ENCODE data around the gene BHLHE40. TPM values are rescaled to one million over a fixed set of nuclear protein-coding genes. Genes with fewer than 3 reads are reported as not detected.

BHLHE40 gene
- total and polyA plus RNA-seq, 10 of the 15 experiments (the other 5 are each of a cell fraction or from before 2014, with no cell fraction given), result 25.2 to 106 (median 51.4) TPM

DNA sequence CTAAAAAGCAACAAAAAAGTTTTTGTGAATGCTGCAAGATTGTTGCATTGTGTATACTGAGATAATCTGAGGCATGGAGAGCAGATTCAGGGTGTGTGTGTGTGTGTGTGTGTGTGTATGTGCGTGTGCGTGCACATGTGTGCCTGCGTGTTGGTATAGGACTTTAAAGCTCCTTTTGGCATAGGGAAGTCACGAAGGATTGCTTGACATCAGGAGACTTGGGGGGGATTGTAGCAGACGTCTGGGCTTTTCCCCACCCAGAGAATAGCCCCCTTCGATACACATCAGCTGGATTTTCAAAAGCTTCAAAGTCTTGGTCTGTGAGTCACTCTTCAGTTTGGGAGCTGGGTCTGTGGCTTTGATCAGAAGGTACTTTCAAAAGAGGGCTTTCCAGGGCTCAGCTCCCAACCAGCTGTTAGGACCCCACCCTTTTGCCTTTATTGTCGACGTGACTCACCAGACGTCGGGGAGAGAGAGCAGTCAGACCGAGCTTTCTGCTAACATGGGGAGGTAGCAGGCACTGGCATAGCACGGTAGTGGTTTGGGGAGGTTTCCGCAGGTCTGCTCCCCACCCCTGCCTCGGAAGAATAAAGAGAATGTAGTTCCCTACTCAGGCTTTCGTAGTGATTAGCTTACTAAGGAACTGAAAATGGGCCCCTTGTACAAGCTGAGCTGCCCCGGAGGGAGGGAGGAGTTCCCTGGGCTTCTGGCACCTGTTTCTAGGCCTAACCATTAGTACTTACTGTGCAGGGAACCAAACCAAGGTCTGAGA is 4.7 kb downstream of the BHLHE40 start:
- ATAC-seq (peak; percentile 56), FAIRE-seq (peak; percentile 81), DNase-seq (ENCODE audit: low read depth, low spot score) (peak; percentile 95)
- POLR2A ChIA-PET, result interaction anchor here (0.7 to 14.4 kb wide), 19 partner anchors 9 to 261 kb away, joined by 3 to 230 read pairs (median 6); no protein-coding TSS in a partner anchor
- H3K79me2 ChIP-seq (ENCODE audit: control insufficient read depth, insufficient read depth, low read length), result peaks cover 61% of the 10 kb centered on the region
- BruUV-seq (replicated peaks), result TSS peak; percentile 87
- peaks cover 31% of the 10 kb centered on the region for H3K4me1 ChIP-seq (ENCODE audit: control insufficient read depth, insufficient read depth, low read length)
- intact Hi-C loops (cut with micrococcal nuclease; ENCODE audit: unreplicated experiment), result loop anchor here (1.0 to 10.0 kb wide), 5 partner anchors 24 to 479 kb away; no protein-coding TSS in a partner anchor
- H3K27me3 ChIP-seq (replicated peaks in 1 of 2; ENCODE audit: control insufficient read depth in 2 of 2, insufficient read depth in 2 of 2, low read length in 1 of 2), result no peaks in the 10 kb centered on the region
- CTCF ChIA-PET, result interaction anchor here (0.7 to 14.2 kb wide), 24 partner anchors 8 to 273 kb away, joined by 3 to 330 read pairs (median 4); partner anchors contain the start of gene EDEM1
- 8% methylated on average over 16 of the region's 16 CpGs for WGBS (ENCODE audit: insufficient coverage, insufficient replicate concordance, low lambda C conversion rate, missing lambda C conversion rate)
- H3K4me3 ChIP-seq, result peak overlapping the region; percentile 86
- peak overlapping the region; percentile 87 for H3K27ac ChIP-seq (ENCODE audit: control insufficient read depth, insufficient read depth)
- H3K9ac ChIP-seq (ENCODE audit: control insufficient read depth, insufficient read depth, low read length), result peak overlapping the region; percentile 73
- in situ Hi-C loops (cut with MboI), result loop anchor here (5.0 kb wide), 2 partner anchors 232 to 267 kb away; no protein-coding TSS in a partner anchor
- SMC1A ChIA-PET (ENCODE audit: uncharacterized antibody, unreplicated experiment), result interaction anchor here (0.5 to 13.6 kb wide), 33 partner anchors 7 to 273 kb away, joined by 3 to 186 read pairs (median 12); no protein-coding TSS in a partner anchor
- H3K36me3 ChIP-seq (ENCODE audit: control insufficient read depth in 2 of 2, insufficient read depth in 2 of 2, low read length in 1 of 2), result peaks cover 7 to 13% of the 10 kb centered on the region in 2 experiments
- H3K9me3 ChIP-seq (replicated peaks; ENCODE audit: control insufficient read depth, insufficient read depth, low read length), result no peaks in the 10 kb centered on the region
- RAD21 ChIA-PET (ENCODE audit: unreplicated experiment), result interaction anchor here (0.5 to 16.1 kb wide), 24 partner anchors 7 to 272 kb away, joined by 3 to 421 read pairs (median 9); partner anchors contain the start of gene BHLHE40
- H4K20me1 ChIP-seq (ENCODE audit: control insufficient read depth, insufficient read depth), result no peaks in the 10 kb centered on the region; the same call in 1 of the 2 replicates
- no peak overlapping the region for H2AFZ ChIP-seq (ENCODE audit: control insufficient read depth, low read depth, low read length)
- H3K4me2 ChIP-seq (ENCODE audit: control insufficient read depth, insufficient read depth), result peak overlapping the region; percentile 93
- TF ChIP-seq KDM1A (IDR thresholded peaks at IDR 0.05; ENCODE audit: borderline replicate concordance) (no peak), PML (IDR thresholded peaks at IDR 0.05; ENCODE audit: low read length) (no peak), NFYA (IDR thresholded peaks at IDR 0.05; ENCODE audit: borderline replicate concordance, low read depth, low read length) (no peak), GATAD2B (conservative IDR thresholded peaks at IDR 0.05; ENCODE audit: low read depth) (no peak), BRCA1 (IDR thresholded peaks at IDR 0.05; ENCODE audit: low read depth, low read length) (no peak), ZNF24 (IDR thresholded peaks at IDR 0.05) (no peak), BCL11A (IDR thresholded peaks at IDR 0.05; ENCODE audit: low read depth, low read length) (peak; percentile 43; the same call in 1 of the 2 replicates), ASH2L (IDR thresholded peaks at IDR 0.05; ENCODE audit: borderline replicate concordance, low read depth) (no peak), SUPT20H (IDR thresholded peaks at IDR 0.05; ENCODE audit: borderline replicate concordance, control insufficient read depth, low read depth, low read length) (no peak), NFYB (IDR thresholded peaks at IDR 0.05; ENCODE audit: insufficient read depth, low read depth, low read length) (no peak), NRF1 (conservative IDR thresholded peaks at IDR 0.05; ENCODE audit: low read depth, low read length) (no peak), HDAC2 (IDR thresholded peaks at IDR 0.05) (no peak), CREM (IDR thresholded peaks at IDR 0.05; ENCODE audit: low read depth) (peak; percentile 87), ZZZ3 (IDR thresholded peaks at IDR 0.05; ENCODE audit: control insufficient read depth, insufficient read length, low read depth) (no peak), IKZF2 (IDR thresholded peaks at IDR 0.05) (peak; percentile 66 to 77)
- TF ChIP-seq, protein P1, sequence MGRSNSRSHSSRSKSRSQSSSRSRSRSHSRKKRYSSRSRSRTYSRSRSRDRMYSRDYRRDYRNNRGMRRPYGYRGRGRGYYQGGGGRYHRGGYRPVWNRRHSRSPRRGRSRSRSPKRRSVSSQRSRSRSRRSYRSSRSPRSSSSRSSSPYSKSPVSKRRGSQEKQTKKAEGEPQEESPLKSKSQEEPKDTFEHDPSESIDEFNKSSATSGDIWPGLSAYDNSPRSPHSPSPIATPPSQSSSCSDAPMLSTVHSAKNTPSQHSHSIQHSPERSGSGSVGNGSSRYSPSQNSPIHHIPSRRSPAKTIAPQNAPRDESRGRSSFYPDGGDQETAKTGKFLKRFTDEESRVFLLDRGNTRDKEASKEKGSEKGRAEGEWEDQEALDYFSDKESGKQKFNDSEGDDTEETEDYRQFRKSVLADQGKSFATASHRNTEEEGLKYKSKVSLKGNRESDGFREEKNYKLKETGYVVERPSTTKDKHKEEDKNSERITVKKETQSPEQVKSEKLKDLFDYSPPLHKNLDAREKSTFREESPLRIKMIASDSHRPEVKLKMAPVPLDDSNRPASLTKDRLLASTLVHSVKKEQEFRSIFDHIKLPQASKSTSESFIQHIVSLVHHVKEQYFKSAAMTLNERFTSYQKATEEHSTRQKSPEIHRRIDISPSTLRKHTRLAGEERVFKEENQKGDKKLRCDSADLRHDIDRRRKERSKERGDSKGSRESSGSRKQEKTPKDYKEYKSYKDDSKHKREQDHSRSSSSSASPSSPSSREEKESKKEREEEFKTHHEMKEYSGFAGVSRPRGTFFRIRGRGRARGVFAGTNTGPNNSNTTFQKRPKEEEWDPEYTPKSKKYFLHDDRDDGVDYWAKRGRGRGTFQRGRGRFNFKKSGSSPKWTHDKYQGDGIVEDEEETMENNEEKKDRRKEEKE (IDR thresholded peaks at IDR 0.05), result no peak
- TF ChIP-seq, protein P2, sequence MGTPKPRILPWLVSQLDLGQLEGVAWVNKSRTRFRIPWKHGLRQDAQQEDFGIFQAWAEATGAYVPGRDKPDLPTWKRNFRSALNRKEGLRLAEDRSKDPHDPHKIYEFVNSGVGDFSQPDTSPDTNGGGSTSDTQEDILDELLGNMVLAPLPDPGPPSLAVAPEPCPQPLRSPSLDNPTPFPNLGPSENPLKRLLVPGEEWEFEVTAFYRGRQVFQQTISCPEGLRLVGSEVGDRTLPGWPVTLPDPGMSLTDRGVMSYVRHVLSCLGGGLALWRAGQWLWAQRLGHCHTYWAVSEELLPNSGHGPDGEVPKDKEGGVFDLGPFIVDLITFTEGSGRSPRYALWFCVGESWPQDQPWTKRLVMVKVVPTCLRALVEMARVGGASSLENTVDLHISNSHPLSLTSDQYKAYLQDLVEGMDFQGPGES (IDR thresholded peaks at IDR 0.05), result no peak
- TF ChIP-seq, protein P3, sequence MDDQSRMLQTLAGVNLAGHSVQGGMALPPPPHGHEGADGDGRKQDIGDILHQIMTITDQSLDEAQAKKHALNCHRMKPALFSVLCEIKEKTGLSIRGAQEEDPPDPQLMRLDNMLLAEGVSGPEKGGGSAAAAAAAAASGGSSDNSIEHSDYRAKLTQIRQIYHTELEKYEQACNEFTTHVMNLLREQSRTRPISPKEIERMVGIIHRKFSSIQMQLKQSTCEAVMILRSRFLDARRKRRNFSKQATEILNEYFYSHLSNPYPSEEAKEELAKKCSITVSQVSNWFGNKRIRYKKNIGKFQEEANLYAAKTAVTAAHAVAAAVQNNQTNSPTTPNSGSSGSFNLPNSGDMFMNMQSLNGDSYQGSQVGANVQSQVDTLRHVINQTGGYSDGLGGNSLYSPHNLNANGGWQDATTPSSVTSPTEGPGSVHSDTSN (IDR thresholded peaks at IDR 0.05; ENCODE audit: insufficient replicate concordance, low read depth, low read length), result no peak

All from GM12878 (cell line).